Naive B cell (primary cell): ENCODE results near the gene DRD1. TPM values are rescaled to one million over a fixed set of nuclear protein-coding genes. Genes with fewer than 3 reads are reported as not detected.

ENCODE experiments used
- ATAC-seq, 2 donors: fragments of 150-1000 bp; cut with Tn5 transposase; 2 replicates each; pipeline ENCODE4 v1.10.0; 2021; ENCODE audit warnings: low read depth in 2 of 2, mild to moderate bottlenecking in 2 of 2, moderate library complexity in 2 of 2
- DNase-seq: peaks from one replicate; pipeline ENCODE4 v3.0.0; 2022
- H3K27ac Mint-ChIP-seq, 6 donors: one replicate each; pipeline ENCODE4 v1.8.0; 2020 to 2022; ENCODE audit warnings: mild to moderate bottlenecking in 6 of 6, mixed read lengths in 6 of 6, moderate library complexity in 5 of 6, inconsistent platforms in 2 of 6
- H3K27me3 Mint-ChIP-seq, 3 donors: one replicate each; pipeline ENCODE4 v1.8.0; 2021 to 2022; ENCODE audit warnings: mixed read lengths in 3 of 3, mild to moderate bottlenecking in 1 of 3
- H3K36me3 Mint-ChIP-seq, 2 donors: one replicate each; pipeline ENCODE4 v1.8.0; 2020 to 2022; ENCODE audit warnings: mixed read lengths in 2 of 2, inconsistent platforms in 1 of 2, mild to moderate bottlenecking in 1 of 2
- H3K4me1 Mint-ChIP-seq, 3 donors: one replicate each; pipeline ENCODE4 v1.8.0; 2020 to 2022; ENCODE audit warnings: mixed read lengths in 3 of 3, inconsistent platforms in 1 of 3, mild to moderate bottlenecking in 1 of 3, moderate library complexity in 1 of 3
- H3K4me3 Mint-ChIP-seq, 8 donors: one replicate each; pipeline ENCODE4 v1.8.0; 2020 to 2022; ENCODE audit warnings: mild to moderate bottlenecking in 8 of 8, mixed read lengths in 8 of 8, moderate library complexity in 8 of 8, inconsistent platforms in 2 of 8
- H3K9me3 Mint-ChIP-seq, 7 donors: one replicate each; pipeline ENCODE4 v1.8.0; 2020 to 2022; ENCODE audit warnings: mixed read lengths in 7 of 7, mild to moderate bottlenecking in 5 of 7, inconsistent platforms in 2 of 7, moderate library complexity in 1 of 7
- polyA plus RNA-seq, 6 donors: library from polyadenylated mRNA; unstranded; fragments of 300-500 nt; fragmentation: Illumina TruSeq; gene quantifications; one replicate each; pipeline ENCODE4 v1.2.3, GENCODE V29; 2021; ENCODE audit warnings: low read depth in 6 of 6

The DRD1 gene
- polyA plus RNA-seq, 6 donors from 2014 or later, result not detected

GRCh38 chr5:175478008-175478383 is 34.0 kb upstream of the DRD1 start:
- Mint-ChIP-seq H3K27me3 (peaks cover 8 to 25% (median 19%) of the 10 kb centered on the region in 3 donors), H3K4me1 (peaks cover 29 to 36% (median 35%) of the 10 kb centered on the region in 3 donors), H3K9me3 (no peaks in the 10 kb centered on the region), H3K36me3 (peaks cover 0 to 10% of the 10 kb centered on the region in 2 donors), H3K27ac (peak overlapping the region in 5 of 6 donors; percentile 58 to 86 (median 76)), H3K4me3 (peak overlapping the region; percentile 83 to 98 (median 88))
- DNase-seq (no peak), ATAC-seq (no peak)

DNA sequence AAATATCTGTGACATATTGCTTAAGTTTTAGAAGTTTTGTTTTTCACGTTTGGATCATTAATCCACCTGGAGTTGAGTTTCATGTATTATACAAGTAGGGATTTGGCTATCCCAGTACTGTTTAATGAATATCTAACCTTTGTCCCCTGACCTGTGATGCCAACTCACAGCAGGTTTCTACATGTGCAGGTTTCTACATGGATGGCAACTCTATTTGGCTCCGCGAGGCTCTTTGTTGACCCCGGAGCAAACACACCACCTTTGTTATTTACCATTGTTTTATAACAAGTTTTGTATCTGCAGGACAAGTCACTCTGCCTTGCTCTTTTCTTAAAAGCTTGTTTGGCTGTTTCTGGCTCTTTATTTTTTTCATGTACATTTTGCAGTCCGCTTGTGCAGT is 33.5 kb upstream of the DRD1 start:
- peaks cover 14 to 26% (median 24%) of the 10 kb centered on the region in 3 donors for H3K27me3 Mint-ChIP-seq
- DNase-seq (no peak), ATAC-seq (no peak)
- H3K9me3 Mint-ChIP-seq, result no peaks in the 10 kb centered on the region
- peak overlapping the region in 7 of 8 donors; percentile 47 to 98 (median 87) for H3K4me3 Mint-ChIP-seq
- H3K36me3 Mint-ChIP-seq, result peaks cover 0 to 6% of the 10 kb centered on the region in 2 donors
- H3K4me1 Mint-ChIP-seq, result peaks cover 26 to 36% (median 35%) of the 10 kb centered on the region in 3 donors
- peak overlapping the region in 1 of 6 donors; percentile 86 for H3K27ac Mint-ChIP-seq

GRCh38 chr5:175475248-175475647 is 31.3 kb upstream of the DRD1 start:
- Mint-ChIP-seq H3K27me3 (peaks cover 24 to 41% (median 39%) of the 10 kb centered on the region in 3 donors), H3K9me3 (no peaks in the 10 kb centered on the region), H3K4me3 (peak overlapping the region in 1 of 8 donors; percentile 52), H3K27ac (no peak overlapping the region), H3K4me1 (peaks cover 15 to 20% (median 18%) of the 10 kb centered on the region in 3 donors), H3K36me3 (peaks cover 0 to 2% of the 10 kb centered on the region in 2 donors)
- no peak for DNase-seq
- ATAC-seq, result no peak

GRCh38 chr5:175472378-175472777 is 28.4 kb upstream of the DRD1 start:
- Mint-ChIP-seq H3K36me3 (peaks cover 0 to 4% of the 10 kb centered on the region in 2 donors), H3K4me1 (no peaks in the 10 kb centered on the region), H3K27ac (no peak overlapping the region), H3K27me3 (peaks cover 30 to 56% (median 47%) of the 10 kb centered on the region in 3 donors), H3K4me3 (peak overlapping the region in 1 of 8 donors; percentile 42), H3K9me3 (peaks cover 0 to 3% (median 0%) of the 10 kb centered on the region in 7 donors)
- DNase-seq (no peak), ATAC-seq (no peak)

- Mint-ChIP-seq H3K27me3 (peaks cover 33 to 57% (median 51%) of the 10 kb centered on the region in 3 donors), H3K36me3 (peaks cover 0 to 4% of the 10 kb centered on the region in 2 donors), H3K27ac (no peak overlapping the region), H3K9me3 (peaks cover 0 to 3% (median 0%) of the 10 kb centered on the region in 7 donors), H3K4me3 (peak overlapping the region in 1 of 8 donors; percentile 32), H3K4me1 (no peaks in the 10 kb centered on the region)
- no peak for DNase-seq
- ATAC-seq, result no peak
Observed at GRCh38 chr5:175471628-175472027, 27.6 kb upstream of the DRD1 start.

DNA sequence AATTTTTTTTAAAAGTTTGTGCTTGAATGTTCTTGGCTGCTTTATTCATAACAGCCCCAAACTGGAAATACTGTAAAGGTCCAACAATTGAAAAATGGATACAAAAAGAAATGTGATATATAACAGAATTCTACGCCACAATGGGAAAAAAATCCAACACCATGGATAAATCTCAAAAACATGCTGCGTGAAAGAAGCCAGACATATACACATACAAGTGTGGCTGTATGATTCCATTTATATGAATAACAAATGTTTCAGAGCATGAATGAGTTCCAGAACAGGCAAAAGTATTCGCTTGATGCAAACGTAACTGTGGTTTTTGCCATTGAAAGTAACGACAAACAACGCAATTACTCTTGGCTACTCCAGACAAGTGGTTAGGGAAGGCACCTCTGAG is 27.2 kb upstream of the DRD1 start:
- Mint-ChIP-seq H3K27me3 (peaks cover 33 to 62% (median 52%) of the 10 kb centered on the region in 3 donors), H3K27ac (no peak overlapping the region), H3K4me1 (no peaks in the 10 kb centered on the region), H3K36me3 (peaks cover 0 to 4% of the 10 kb centered on the region in 2 donors), H3K4me3 (peak overlapping the region in 1 of 8 donors; percentile 32), H3K9me3 (peaks cover 0 to 3% (median 0%) of the 10 kb centered on the region in 7 donors)
- no peak for DNase-seq
- no peak for ATAC-seq

- Mint-ChIP-seq H3K9me3 (peaks cover 0 to 3% (median 0%) of the 10 kb centered on the region in 7 donors), H3K27ac (no peak overlapping the region), H3K4me1 (no peaks in the 10 kb centered on the region), H3K4me3 (no peak overlapping the region), H3K27me3 (peaks cover 33 to 64% (median 50%) of the 10 kb centered on the region in 3 donors), H3K36me3 (peaks cover 0 to 4% of the 10 kb centered on the region in 2 donors)
- no peak for DNase-seq
- no peak for ATAC-seq
Observed at GRCh38 chr5:175470781-175471180, 26.8 kb upstream of the DRD1 start.

DNA sequence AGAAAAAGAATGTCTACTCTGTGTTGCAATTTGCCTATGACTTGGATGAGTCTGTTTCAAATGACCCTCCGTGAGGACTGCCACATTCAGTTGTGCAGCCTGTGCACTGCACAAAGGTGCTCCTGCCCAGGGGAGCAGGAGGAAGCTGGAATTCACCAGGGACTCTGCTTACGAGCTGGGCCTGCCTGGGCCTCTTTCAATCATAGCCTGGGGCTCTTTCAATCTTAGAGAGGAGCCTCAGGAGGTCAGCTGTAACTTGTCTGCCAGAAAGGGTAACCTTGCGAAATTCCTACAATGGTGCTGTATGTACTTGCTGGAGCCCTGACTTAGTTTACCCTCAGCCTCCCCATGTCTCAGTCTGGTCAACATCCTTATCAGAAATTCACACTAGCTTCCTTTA is 25.9 kb upstream of the DRD1 start:
- H3K4me3 Mint-ChIP-seq, result no peak overlapping the region
- H3K36me3 Mint-ChIP-seq, result peaks cover 0 to 4% of the 10 kb centered on the region in 2 donors
- ATAC-seq, result no peak
- peaks cover 0 to 3% (median 0%) of the 10 kb centered on the region in 7 donors for H3K9me3 Mint-ChIP-seq
- H3K27ac Mint-ChIP-seq, result no peak overlapping the region
- peaks cover 33 to 64% (median 47%) of the 10 kb centered on the region in 3 donors for H3K27me3 Mint-ChIP-seq
- DNase-seq, result no peak
- peaks cover 0 to 3% (median 0%) of the 10 kb centered on the region in 3 donors for H3K4me1 Mint-ChIP-seq

GRCh38 chr5:175468892-175469291 is 24.9 kb upstream of the DRD1 start:
- H3K4me1 Mint-ChIP-seq, result peaks cover 4 to 9% (median 6%) of the 10 kb centered on the region in 3 donors
- peaks cover 0 to 4% of the 10 kb centered on the region in 2 donors for H3K36me3 Mint-ChIP-seq
- no peak overlapping the region for H3K27ac Mint-ChIP-seq

DNA sequence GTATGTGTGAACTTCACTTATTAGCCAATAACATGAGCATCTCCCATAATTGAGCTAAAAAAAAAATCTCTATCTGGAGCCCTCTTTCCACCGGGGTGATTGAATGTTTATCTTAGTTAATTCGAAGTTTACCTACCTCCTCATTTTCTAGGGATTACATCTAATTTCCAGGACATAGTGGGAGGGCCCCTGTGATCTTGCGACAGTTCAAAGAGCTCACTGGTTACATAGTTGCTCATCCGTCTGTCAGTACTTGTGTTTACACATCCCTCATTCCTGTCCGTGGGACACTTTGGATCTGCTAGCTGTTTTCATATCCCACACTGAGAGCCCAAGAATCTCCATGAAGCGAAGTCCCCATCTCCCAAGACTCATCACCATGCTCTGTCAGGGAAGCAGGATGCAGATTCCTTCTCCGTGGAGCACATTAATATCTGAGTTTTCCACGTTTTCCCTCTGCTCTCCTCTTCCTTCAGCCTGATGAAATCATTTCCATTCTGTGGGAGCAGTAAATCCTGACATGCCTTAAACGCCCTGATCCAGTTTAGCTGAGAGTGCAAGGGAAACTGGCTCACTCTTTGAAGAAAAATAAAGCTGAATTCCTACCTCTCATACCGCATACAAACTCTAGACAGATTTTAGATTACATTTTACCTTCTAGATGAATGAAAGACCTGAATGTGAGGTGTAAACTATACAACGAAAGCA is 24.2 kb upstream of the DRD1 start:
- peaks cover 0 to 4% of the 10 kb centered on the region in 2 donors for H3K36me3 Mint-ChIP-seq
- H3K4me3 Mint-ChIP-seq, result no peak overlapping the region
- no peak for DNase-seq

More at GRCh38 chr5:175468892-175469291, 24.9 kb upstream of the DRD1 start:
- DNase-seq (no peak), ATAC-seq (no peak)
- H3K27me3 Mint-ChIP-seq, result peaks cover 31 to 55% (median 44%) of the 10 kb centered on the region in 3 donors
- H3K9me3 Mint-ChIP-seq, result peaks cover 0 to 3% (median 0%) of the 10 kb centered on the region in 7 donors
- H3K4me3 Mint-ChIP-seq, result no peak overlapping the region

GRCh38 chr5:175466700-175467318 is 22.8 kb upstream of the DRD1 start:
- Mint-ChIP-seq H3K4me3 (no peak overlapping the region), H3K27me3 (peaks cover 21 to 37% (median 31%) of the 10 kb centered on the region in 3 donors), H3K27ac (no peak overlapping the region), H3K4me1 (peaks cover 4 to 9% (median 6%) of the 10 kb centered on the region in 3 donors), H3K9me3 (peaks cover 0 to 3% (median 0%) of the 10 kb centered on the region in 7 donors), H3K36me3 (peaks cover 0 to 4% of the 10 kb centered on the region in 2 donors)
- no peak for ATAC-seq
- no peak for DNase-seq

More for the DNA sequence above, 24.2 kb upstream of the DRD1 start:
- Mint-ChIP-seq H3K27me3 (peaks cover 30 to 47% (median 38%) of the 10 kb centered on the region in 3 donors), H3K4me1 (peaks cover 4 to 9% (median 6%) of the 10 kb centered on the region in 3 donors), H3K9me3 (peaks cover 0 to 3% (median 0%) of the 10 kb centered on the region in 7 donors), H3K27ac (peak overlapping the region in 2 of 6 donors; percentile 21 to 30)
- no peak for ATAC-seq

GRCh38 chr5:175465282-175465681 is 21.3 kb upstream of the DRD1 start:
- Mint-ChIP-seq H3K27ac (no peak overlapping the region), H3K4me3 (no peak overlapping the region), H3K4me1 (peaks cover 4 to 9% (median 6%) of the 10 kb centered on the region in 3 donors), H3K36me3 (peaks cover 0 to 2% of the 10 kb centered on the region in 2 donors), H3K9me3 (peaks cover 0 to 3% (median 0%) of the 10 kb centered on the region in 7 donors), H3K27me3 (peaks cover 22 to 34% (median 30%) of the 10 kb centered on the region in 3 donors)
- ATAC-seq, result no peak
- no peak for DNase-seq

GRCh38 chr5:175464942-175465233 is 20.9 kb upstream of the DRD1 start:
- Mint-ChIP-seq H3K36me3 (no peaks in the 10 kb centered on the region), H3K27ac (no peak overlapping the region), H3K4me1 (peaks cover 4 to 9% (median 6%) of the 10 kb centered on the region in 3 donors), H3K27me3 (peaks cover 25 to 30% (median 30%) of the 10 kb centered on the region in 3 donors), H3K4me3 (no peak overlapping the region), H3K9me3 (peaks cover 0 to 3% (median 0%) of the 10 kb centered on the region in 7 donors)
- DNase-seq, result no peak
- ATAC-seq, result no peak
